GM21717 (cell line): Measurements from ENCODE around the gene CD70.
"Not testable (repeated sequence)": the region's sequence is repeated elsewhere in the genome, so short reads cannot be mapped to it uniquely, and the experiment has no call there.

Experiments used
- ATAC-seq: cut with Tn5 transposase; IDR thresholded peaks from one replicate; pipeline ENCODE4 v1.9.1; 2021; ENCODE audit warnings: mild to moderate bottlenecking, moderate library complexity; ENCODE audit not compliant: unreplicated experiment

Gene CD70

GRCh38 chr19:6572217-6572616 lies 18.7 kb downstream of the CD70 start:
- ATAC-seq, result no peak

GRCh38 chr19:6571167-6571566 lies 19.8 kb downstream of the CD70 start:
- ATAC-seq, result no peak

- no peak for ATAC-seq
These were observed 20.2 kb downstream of the CD70 start for GRCh38 chr19:6570764-6571163.

- no peak for ATAC-seq
These were observed 22.1 kb downstream of the CD70 start for GRCh38 chr19:6568816-6569215.

- ATAC-seq, result no peak
These were observed 22.9 kb downstream of the CD70 start for GRCh38 chr19:6568010-6568526.

GRCh38 chr19:6566727-6567126 lies 24.2 kb downstream of the CD70 start:
- ATAC-seq, result not testable (repeated sequence)

GRCh38 chr19:6564393-6564792 lies 26.6 kb downstream of the CD70 start:
- no peak for ATAC-seq

GRCh38 chr19:6562437-6562836 lies 28.5 kb downstream of the CD70 start:
- not testable (repeated sequence) for ATAC-seq

GRCh38 chr19:6556480-6557195 lies 34.3 kb downstream of the CD70 start:
- no peak for ATAC-seq

GRCh38 chr19:6556043-6556449 lies 34.9 kb downstream of the CD70 start:
- ATAC-seq, result no peak

GRCh38 chr19:6551607-6552450 lies 39.1 kb downstream of the CD70 start:
- ATAC-seq, result no peak

GRCh38 chr19:6551091-6551490 lies 39.9 kb downstream of the CD70 start:
- no peak for ATAC-seq

GRCh38 chr19:6550679-6551078 lies 40.3 kb downstream of the CD70 start:
- ATAC-seq, result not testable (repeated sequence)

GRCh38 chr19:6543866-6544347 lies 47.0 kb downstream of the CD70 start:
- no peak for ATAC-seq

- no peak for ATAC-seq
These were observed 49.8 kb downstream of the CD70 start for GRCh38 chr19:6540918-6541689.

- no peak for ATAC-seq
These were observed 51.4 kb downstream of the CD70 start for GRCh38 chr19:6539514-6539913.
